Frontal cortex (tissue), 4 donors: ENCODE data around the gene NEK3. TPM values are rescaled to one million over a fixed set of nuclear protein-coding genes. Genes with fewer than 3 reads are reported as not detected.
A peak's percentile ranks its signal among the peaks of the same experiment; 100 is the strongest.
"Not testable (repeated sequence)": the region's sequence is repeated elsewhere in the genome, so short reads cannot be mapped to it uniquely, and the experiment has no call there.

Experiments used
- DNase-seq, 2 donors: peaks; one replicate each; pipeline ENCODE4 v3.0.0; 2012; ENCODE audit warnings: low spot score in 2 of 2
- FAIRE-seq: peaks from 2 replicates; lab custom pipeline; 2012; peaks lifted over from hg19 to GRCh38; lab: Jason Lieb, UNC
- total RNA-seq: library from RNA; depleted of rRNA; stranded (reverse); fragments of >200 nt; gene quantifications from one replicate; pipeline ENCODE4 v1.2.3, GENCODE V29; 2014
- donor health status: control.
- donor health status: control.
- donor health status: control.

NEK3 gene
- total RNA-seq, 1 donor from 2014 or later = 8.6 TPM

GRCh38 chr13:52127783-52128702 lies 31.4 kb downstream of the NEK3 start:
- FAIRE-seq = peak; percentile 15
- peak; percentile 73 to 74 for DNase-seq

- DNase-seq = no peak
- no peak for FAIRE-seq
Measured at GRCh38 chr13:52127378-52127777, 32.0 kb downstream of the NEK3 start.

GRCh38 chr13:52125547-52125946 lies 33.9 kb downstream of the NEK3 start:
- DNase-seq (no peak), FAIRE-seq (no peak)

- FAIRE-seq = no peak
- no peak for DNase-seq
Measured at GRCh38 chr13:52118595-52118994, 40.8 kb downstream of the NEK3 start.

- FAIRE-seq = no peak
- no peak for DNase-seq
Measured at GRCh38 chr13:52118095-52118494, 41.3 kb downstream of the NEK3 start.

- DNase-seq = no peak
- no peak for FAIRE-seq
Measured at GRCh38 chr13:52112591-52112990, 46.8 kb downstream of the NEK3 start.

- DNase-seq (no peak), FAIRE-seq (no peak)
Measured at GRCh38 chr13:52109116-52109670, 50.2 kb downstream of the NEK3 start.

- no peak for DNase-seq
- FAIRE-seq = no peak
Measured at GRCh38 chr13:52105841-52106240, 53.6 kb downstream of the NEK3 start.

- FAIRE-seq = no peak
Measured at GRCh38 chr13:52104624-52105023, 54.8 kb downstream of the NEK3 start.

GRCh38 chr13:52103386-52103785 lies 56.0 kb downstream of the NEK3 start:
- FAIRE-seq (no peak), DNase-seq (no peak)

More at GRCh38 chr13:52104624-52105023, 54.8 kb downstream of the NEK3 start:
- no peak for DNase-seq

- FAIRE-seq, DNase-seq: not testable (repeated sequence)
Measured at GRCh38 chr13:52102423-52102822, 57.0 kb downstream of the NEK3 start.

- FAIRE-seq = no peak
Measured at GRCh38 chr13:52097197-52097596, 62.2 kb downstream of the NEK3 start.

GRCh38 chr13:52096748-52097147 lies 62.6 kb downstream of the NEK3 start:
- FAIRE-seq = no peak
- no peak for DNase-seq

More at GRCh38 chr13:52097197-52097596, 62.2 kb downstream of the NEK3 start:
- no peak for DNase-seq

GRCh38 chr13:52096062-52096461 lies 63.3 kb downstream of the NEK3 start:
- FAIRE-seq (no peak), DNase-seq (no peak)

- no peak for FAIRE-seq
- no peak for DNase-seq
Measured at GRCh38 chr13:52092087-52092486, 67.3 kb downstream of the NEK3 start.

- FAIRE-seq (no peak), DNase-seq (no peak)
Measured at GRCh38 chr13:52091473-52091872, 67.9 kb downstream of the NEK3 start.

GRCh38 chr13:52085421-52085820 lies 74.0 kb downstream of the NEK3 start:
- FAIRE-seq = no peak
- DNase-seq = no peak

GRCh38 chr13:52084981-52085380 lies 74.4 kb downstream of the NEK3 start:
- not testable (repeated sequence) for DNase-seq, FAIRE-seq
